GM08714 (cell line): ENCODE measurements around the gene PLEKHA1.

Experiments used
- H3K4me3 ChIP-seq: fragments of 200-500 bp; sonication (Bioruptor generic); 2 replicates; pipeline ENCODE4 v1.5.1; 2014; ENCODE audit warnings: mild to moderate bottlenecking, low read length, inconsistent platforms
- ZNF274 ChIP-seq: IDR thresholded peaks from 2 replicates; pipeline ENCODE4 v1.6.1; 2012; ENCODE audit warnings: mild to moderate bottlenecking, low read depth, low read length

PLEKHA1 gene

GRCh38 chr10:122380703-122381102 is 6.2 kb downstream of the PLEKHA1 start:
- no peak overlapping the region for H3K4me3 ChIP-seq
- TF ChIP-seq ZNF274 = no peak

- TF ChIP-seq ZNF274 = no peak
- no peak overlapping the region for H3K4me3 ChIP-seq
Observed at GRCh38 chr10:122381680-122382079, 7.2 kb downstream of the PLEKHA1 start.

- TF ChIP-seq ZNF274 = no peak
- H3K4me3 ChIP-seq = no peak overlapping the region
Observed at GRCh38 chr10:122386514-122386913, 12.0 kb downstream of the PLEKHA1 start.

GRCh38 chr10:122387572-122387971 is 13.1 kb downstream of the PLEKHA1 start:
- no peak for TF ChIP-seq ZNF274
- H3K4me3 ChIP-seq = no peak overlapping the region

GRCh38 chr10:122388287-122388997 is 13.9 kb downstream of the PLEKHA1 start:
- no peak overlapping the region for H3K4me3 ChIP-seq
- no peak for TF ChIP-seq ZNF274

- no peak for TF ChIP-seq ZNF274
- H3K4me3 ChIP-seq = no peak overlapping the region
Observed at GRCh38 chr10:122390271-122390670, 15.8 kb downstream of the PLEKHA1 start.

GRCh38 chr10:122390679-122391078 is 16.2 kb downstream of the PLEKHA1 start:
- no peak overlapping the region for H3K4me3 ChIP-seq
- no peak for TF ChIP-seq ZNF274

- no peak for TF ChIP-seq ZNF274
- no peak overlapping the region for H3K4me3 ChIP-seq
Observed at GRCh38 chr10:122391875-122392274, 17.4 kb downstream of the PLEKHA1 start.

- TF ChIP-seq ZNF274 = no peak
- H3K4me3 ChIP-seq = no peak overlapping the region
Observed at GRCh38 chr10:122392835-122393234, 18.3 kb downstream of the PLEKHA1 start.

GRCh38 chr10:122393288-122393687 is 18.8 kb downstream of the PLEKHA1 start:
- no peak overlapping the region for H3K4me3 ChIP-seq
- TF ChIP-seq ZNF274 = no peak

- no peak for TF ChIP-seq ZNF274
Observed at GRCh38 chr10:122402548-122403131, 28.1 kb downstream of the PLEKHA1 start.

GRCh38 chr10:122404576-122404975 is 30.1 kb downstream of the PLEKHA1 start:
- TF ChIP-seq ZNF274 = no peak
- no peak overlapping the region for H3K4me3 ChIP-seq

More at GRCh38 chr10:122402548-122403131, 28.1 kb downstream of the PLEKHA1 start:
- no peak overlapping the region for H3K4me3 ChIP-seq

GRCh38 chr10:122407375-122408125 is 33.0 kb downstream of the PLEKHA1 start:
- no peak overlapping the region for H3K4me3 ChIP-seq
- no peak for TF ChIP-seq ZNF274

GRCh38 chr10:122413327-122413726 is 38.8 kb downstream of the PLEKHA1 start:
- TF ChIP-seq ZNF274 = no peak
- no peak overlapping the region for H3K4me3 ChIP-seq

GRCh38 chr10:122417667-122418066 is 43.2 kb downstream of the PLEKHA1 start:
- H3K4me3 ChIP-seq = no peak overlapping the region
- no peak for TF ChIP-seq ZNF274
